SK-MEL-5 (cell line): ENCODE measurements around the gene TGM6. TPM values are rescaled to one million over a fixed set of nuclear protein-coding genes. Genes with fewer than 3 reads are reported as not detected.
A peak's percentile ranks its signal among the peaks of the same experiment; 100 is the strongest.

Experiments used
- DNase-seq: peaks from one replicate; pipeline ENCODE4 v3.0.0-alpha.2; 2016; ENCODE audit warnings: low read depth, low spot score
- in situ Hi-C: cut with HindIII; loops from 2 replicates; pipeline ENCODE4 v1.10.0; 2016; ENCODE audit warnings: low sequenced_read_pairs, high pct_unique_total_duplicates, low pct_unique_long_range_greater_than_20kb
- total RNA-seq: library from RNA; depleted of rRNA; stranded (reverse); fragments of >200 nt; shearing (Covaris generic); gene quantifications from 2 replicates; pipeline ENCODE4 v1.2.3, GENCODE V29; 2014

The TGM6 gene
- total RNA-seq, 1 experiment from 2014 or later: not detected

DNA sequence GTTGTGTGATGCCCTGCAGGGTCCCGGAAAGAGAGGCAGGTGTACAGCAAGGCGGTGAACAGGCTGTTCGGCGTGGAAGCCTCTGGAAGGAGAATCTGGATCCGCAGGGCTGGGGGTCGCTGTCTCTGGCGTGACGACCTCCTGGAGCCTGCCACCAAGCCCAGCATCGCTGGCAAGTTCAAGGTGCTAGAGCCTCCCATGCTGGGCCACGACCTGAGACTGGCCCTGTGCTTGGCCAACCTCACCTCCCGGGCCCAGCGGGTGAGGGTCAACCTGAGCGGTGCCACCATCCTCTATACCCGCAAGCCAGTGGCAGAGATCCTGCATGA, 36.5 kb downstream of the TGM6 start:
- in situ Hi-C loops: no loop called here
- no peak for DNase-seq

DNA sequence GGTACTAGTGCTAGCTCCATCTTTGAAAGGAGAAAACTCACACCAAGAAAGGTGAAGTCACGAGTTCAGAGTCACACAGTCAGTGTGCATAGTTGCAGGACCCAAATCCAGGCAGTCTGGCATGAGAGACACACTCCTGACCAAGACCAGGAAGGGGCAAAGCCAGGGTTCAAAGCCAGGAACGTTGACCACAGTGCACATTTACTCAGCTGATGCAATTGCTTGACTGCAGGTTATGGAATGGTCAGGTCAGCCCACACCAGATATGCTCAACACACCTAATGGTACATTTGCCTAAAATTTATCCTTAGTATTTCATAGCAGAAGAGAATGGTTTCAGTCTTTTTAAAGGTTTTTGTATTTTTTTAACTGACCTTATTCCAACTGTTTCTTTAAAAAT, 37.7 kb downstream of the TGM6 start:
- no peak for DNase-seq
- in situ Hi-C loops: no loop called here

DNA sequence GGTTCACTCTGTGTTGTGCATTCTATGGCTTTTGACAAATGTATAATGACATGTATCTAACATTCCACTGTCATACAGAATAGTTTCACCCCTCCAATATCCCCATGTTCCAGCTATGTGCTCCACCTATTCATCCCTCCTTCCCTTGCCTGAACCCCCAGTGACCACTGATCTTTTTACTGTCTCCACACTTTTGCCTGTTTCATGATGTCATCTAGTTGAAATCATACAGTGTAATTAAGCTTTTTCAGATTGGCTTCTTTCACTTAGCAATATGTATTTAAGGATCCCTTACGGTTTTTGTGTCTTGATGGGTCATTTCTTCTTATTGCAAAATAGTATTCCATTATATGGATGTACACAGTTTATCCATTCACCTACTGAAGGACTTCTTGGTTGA, 39.8 kb downstream of the TGM6 start:
- in situ Hi-C loops: no loop called here

DNA sequence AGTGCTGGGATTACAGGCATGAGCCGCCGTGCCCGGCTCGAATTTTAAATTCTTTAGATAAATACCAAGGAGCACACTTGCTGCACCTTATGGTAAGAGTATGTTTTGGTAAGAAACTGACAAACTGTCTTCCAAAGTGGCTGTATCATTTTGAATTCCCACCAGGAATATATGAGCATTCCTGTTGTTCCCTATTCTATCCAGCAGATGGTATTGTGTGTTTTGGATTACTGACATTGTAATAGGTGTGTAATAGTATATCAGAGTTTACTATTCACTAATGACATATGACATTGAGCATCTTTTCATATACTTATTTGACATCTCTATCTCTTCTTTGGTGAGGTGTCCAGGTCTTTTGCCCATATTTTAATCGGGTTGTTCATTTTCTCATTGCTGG, 40.5 kb downstream of the TGM6 start:
- peak; percentile 47 for DNase-seq
- in situ Hi-C loops: no loop called here

More for the DNA sequence above, 39.8 kb downstream of the TGM6 start:
- no peak for DNase-seq

DNA sequence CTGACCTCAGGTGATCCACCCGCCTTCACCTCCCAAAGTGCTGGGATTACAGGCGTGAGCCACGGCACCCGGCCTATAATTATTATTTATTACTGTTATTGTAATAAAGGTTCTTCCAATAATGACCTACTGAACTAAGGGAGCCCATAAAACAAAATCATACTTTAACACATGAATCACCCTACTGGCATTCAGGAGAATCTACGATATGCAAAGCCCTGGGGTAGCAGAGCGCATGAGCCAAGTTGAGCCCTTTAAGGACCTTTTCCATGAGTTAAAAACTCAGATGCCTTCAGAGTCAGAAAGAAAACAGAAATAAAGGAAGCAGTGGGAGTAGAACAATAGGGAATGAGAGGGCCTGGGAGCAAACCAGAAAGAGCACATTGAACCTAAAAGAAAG, 48.4 kb downstream of the TGM6 start:
- DNase-seq: no peak
- in situ Hi-C loops: no loop called here

DNA sequence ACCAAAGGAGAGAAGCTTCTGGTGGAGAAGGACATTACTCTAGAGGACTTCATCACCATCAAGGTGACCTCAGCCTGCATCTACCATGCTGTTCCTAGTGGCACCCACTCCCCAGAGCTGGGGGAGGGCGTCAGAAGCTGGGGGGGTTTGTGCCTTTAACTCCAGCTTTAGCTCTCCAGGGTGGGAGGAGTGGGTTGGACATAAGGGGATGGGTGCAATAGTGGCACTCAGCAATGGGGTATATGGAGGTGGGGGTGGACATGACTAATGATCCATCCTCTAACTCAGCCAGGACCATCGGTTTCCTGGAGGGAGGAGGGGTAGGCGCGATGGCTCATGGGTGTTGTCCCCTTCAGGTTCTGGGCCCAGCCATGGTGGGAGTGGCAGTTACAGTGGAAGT, 49.8 kb downstream of the TGM6 start:
- in situ Hi-C loops: no loop called here
- DNase-seq: no peak

DNA sequence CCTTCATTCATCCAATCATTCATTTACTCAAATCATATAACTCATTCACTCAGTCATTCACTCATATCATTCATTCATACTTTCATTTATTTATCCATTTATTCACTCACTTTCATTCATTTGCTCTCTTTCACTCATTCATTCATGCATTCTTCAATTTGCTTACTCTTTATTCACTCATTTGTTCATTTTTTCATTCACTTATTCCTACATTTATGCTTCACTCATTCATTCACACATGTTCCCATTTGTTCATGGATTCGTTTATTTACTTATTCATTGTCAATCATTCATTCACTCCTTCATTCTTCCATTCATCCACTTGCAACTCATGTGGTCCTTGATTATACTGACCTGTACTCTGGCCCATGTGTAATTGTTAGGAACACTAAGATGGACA, 50.5 kb downstream of the TGM6 start:
- in situ Hi-C loops: no loop called here
- DNase-seq: no peak

DNA sequence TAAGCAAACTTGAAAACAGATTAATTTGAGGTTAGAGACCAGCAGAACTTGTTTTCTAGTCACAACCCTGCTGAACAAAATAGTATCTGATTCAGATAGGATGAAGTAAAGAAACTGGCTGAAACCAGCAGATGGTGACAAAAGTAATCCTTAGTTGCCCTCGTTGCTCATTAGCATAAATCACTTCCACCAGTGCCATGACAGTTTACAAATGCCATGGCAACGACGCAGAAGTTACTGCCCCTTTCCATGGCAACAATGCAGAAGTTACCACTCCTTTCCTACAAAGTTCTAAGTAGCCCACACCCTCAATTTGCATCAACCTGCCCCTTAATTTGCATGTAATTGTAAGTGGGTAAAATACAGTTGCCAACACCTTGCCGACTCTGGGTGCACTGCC, 66.1 kb downstream of the TGM6 start:
- in situ Hi-C loops: no loop called here
- DNase-seq: peak; percentile 15

DNA sequence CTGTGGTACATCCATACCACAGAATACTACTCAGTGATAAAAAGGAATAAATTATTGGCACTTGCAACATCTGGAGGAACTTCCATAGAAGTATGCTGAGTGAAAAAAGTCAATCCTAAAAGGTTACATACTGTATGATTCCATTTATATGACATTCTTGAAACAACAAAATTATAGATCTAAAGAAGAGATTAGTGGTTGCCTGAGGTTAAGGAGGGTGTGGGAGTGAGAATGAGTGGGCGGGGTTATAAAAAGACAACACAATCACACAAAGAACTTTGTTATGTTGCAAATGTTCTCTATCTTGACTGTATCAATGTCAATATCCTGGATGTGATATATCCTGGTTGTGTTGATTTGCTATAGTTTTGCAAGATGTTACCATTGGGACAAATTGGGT, 68.7 kb downstream of the TGM6 start:
- DNase-seq: no peak
- in situ Hi-C loops: no loop called here

DNA sequence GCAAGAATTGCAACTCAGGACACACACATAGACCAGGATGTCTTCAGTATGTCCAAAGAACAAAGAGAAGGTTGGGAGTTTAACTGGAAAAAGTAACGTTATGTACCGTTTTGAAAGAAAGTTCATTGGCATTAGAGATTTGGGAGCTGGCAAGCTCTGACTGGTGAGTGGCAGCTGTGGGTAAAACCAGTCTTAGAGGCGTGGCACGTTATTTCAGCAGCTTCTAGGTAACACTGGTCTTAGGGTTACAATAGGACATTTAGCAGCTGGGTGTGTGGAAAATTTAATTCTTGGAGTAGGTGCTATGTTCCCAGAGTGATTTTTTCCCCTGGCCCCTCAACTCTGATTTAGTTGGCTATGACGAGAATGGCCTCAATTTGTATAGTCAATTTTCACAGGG, 70.7 kb downstream of the TGM6 start:
- in situ Hi-C loops: no loop called here
- DNase-seq: no peak

DNA sequence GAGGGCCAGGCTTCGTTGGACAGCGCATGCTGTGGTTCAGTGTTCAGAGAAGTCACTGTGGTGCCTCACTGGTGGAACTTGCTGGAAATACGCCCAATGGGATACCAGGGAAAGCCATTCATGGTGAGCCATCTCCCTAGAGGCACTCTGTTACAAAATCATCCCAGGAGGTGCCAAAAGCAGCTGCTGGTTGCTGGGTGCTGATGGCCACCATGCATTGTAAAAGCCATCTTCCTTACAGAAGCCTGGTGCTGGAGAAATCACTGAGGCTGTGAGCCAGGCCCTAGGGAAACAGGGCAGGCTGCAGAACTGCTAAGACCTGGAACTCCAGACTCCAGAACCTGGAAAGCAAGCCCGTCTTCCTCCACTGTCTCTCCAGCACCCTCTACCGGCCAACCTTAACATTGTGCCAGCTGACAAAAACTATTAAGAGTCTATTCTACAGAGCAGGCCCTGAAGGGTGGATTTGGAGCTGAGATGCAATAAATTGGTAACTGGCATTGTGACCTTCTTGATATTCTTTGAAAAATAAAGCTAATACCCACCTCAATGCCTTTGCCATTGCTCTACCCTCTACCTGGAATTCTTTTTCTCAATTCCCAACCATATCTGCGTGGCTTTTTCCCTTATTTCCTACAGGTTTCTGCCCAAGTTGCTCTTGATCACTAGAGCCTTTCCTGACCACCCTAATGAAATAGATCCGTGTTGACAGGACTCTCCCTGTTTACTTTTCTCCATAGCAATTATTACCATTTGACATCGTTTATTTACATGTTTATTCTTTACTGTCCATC, 71.4 kb downstream of the TGM6 start:
- in situ Hi-C loops: no loop called here
- peak; percentile 89 for DNase-seq

DNA sequence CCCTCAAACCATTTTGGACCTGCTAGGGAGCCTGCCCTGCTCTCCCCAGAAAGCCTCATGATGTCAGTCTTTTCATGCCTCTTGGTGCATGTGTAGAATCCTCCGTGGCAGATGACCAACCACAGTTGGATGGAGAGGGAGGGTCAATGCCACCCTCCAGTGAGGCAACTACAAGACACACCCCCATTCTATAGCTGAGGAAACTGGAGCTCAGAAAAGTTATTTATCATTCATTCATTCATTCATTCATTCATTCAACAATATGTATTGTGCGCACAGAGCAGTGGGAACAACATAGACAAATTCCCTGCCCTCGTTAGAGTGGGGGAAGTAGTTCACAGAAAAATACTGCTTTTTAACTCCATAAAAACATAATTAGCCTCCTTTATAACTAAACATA, 73.1 kb downstream of the TGM6 start:
- no peak for DNase-seq
- in situ Hi-C loops: no loop called here

DNA sequence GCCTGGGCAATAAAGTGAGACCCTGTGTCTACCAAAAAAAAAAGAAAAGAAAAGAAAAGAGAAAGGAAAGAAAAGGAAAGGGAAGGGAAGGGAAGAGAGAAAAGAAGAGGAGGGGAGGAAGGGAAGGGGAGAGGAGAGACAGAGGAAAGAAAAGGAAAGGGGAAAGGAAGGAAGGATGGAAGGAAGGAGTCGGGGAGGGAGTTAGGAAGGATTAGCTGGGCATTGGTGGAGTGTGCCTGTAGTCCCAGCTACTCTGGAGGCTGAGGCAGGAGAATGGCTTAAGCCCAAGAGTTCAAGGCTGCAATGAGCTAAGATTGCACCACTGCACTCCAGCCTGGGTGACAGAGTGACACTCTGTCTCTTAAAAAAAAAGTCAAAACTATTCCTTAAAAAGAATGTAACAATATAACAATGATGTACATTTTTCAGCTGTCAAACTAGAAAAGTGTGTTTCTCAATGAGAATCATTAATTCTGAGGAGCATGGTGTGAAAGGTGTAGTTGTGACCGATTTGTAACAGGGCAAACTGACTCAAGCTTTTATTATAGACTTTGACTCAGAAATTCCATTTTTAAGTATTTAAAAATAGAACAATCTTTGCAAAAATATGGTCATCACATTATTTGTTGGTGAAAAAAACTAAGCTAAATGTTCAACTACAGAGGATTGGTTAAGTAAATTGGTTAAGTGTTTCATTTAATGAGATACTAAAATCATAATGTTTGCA, 75.2 kb downstream of the TGM6 start:
- in situ Hi-C loops: no loop called here
- no peak for DNase-seq

DNA sequence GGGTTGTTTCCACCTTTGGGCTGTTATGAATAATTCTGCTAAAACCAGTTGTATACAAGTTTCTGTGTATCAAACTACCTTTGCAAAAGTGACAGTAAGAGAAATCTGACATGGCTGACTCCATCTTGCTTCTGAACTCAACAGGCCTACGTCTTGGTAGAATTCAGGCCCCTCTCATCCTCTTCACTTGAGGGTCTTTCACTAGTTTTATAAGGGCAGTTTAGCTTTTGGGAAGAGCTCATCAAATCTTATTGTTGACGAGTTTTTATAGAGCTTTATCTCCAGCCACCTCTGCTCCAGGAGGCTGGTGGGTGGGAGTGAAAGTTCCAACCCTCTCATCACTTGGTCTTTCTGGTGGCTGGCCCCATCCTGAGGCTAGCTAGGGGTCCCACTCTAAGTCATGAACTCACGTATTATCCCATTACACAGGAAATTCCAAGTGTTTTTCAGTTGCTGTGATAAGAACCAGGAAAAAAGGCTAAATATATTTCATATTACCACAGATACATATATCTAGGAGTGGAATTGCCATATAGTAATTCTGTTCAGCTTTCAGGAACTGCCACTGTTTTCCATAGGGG, 78.3 kb downstream of the TGM6 start:
- DNase-seq: no peak
- in situ Hi-C loops: no loop called here

DNA sequence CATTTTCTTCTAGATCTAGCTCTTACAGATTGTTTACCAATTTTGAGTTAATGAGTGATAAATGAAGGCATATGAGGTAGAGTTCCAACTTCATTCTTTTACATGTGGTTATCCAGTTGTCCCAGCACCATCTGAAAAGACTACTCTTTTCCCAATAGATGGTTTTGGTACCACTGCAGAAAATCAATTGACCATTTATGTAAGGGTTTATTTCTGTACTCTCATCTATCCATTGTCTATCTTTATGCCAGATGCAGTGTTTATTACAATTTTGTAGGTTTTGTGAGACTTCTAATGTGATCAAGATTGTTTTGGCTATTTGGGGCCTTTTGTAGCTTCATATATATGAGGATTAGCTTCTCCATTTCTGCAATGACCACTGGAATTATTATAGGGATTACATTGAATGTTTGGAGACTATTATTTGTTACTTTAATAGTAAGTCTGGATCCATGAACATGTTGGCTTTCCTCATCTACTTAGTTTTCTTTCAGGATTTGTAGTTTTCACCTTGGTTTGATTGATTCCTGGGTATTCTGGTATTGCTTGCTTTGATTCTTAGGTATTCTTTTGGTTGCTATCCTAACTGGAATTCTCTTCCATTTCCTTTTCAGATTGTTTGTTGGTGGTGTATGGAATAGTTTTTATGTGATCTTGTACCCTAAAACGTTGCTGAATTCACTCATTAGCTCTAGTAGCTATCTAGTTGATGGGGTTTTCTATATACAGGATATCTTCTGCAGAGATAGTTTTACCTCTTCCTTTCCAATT, 79.5 kb downstream of the TGM6 start:
- DNase-seq: no peak
- in situ Hi-C loops: no loop called here

DNA sequence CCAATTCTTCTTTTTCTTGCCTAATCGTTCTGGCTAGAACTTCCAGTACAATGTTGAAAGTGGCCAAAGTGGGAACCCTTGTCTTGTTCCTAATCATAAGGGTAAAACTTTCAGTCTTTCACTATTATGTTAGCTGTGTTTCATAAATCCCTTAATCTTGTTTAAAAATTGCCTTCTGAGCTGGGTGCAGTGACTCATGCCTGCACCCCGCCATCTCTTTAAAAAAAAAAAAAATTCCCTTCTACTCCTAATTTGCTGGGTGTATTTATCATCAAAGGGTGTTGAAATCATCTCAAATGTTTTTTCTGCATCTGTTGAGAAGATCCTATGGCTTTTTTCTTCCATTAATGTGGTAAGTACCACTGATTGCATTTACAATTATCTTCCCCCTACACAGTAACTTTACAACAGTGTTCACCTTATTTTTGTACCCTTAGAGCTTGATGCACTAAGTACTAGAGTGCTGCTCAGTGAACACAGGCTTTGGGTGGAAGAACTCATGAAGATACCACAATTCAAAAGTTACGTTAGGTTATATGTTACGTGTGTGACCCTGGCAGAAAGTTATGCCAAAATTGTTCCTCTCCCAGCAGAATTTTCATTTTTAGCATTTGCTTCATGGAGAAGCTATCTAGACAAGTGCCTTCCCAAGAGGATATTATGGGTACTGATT, 80.2 kb downstream of the TGM6 start:
- in situ Hi-C loops: no loop called here
- DNase-seq: no peak

DNA sequence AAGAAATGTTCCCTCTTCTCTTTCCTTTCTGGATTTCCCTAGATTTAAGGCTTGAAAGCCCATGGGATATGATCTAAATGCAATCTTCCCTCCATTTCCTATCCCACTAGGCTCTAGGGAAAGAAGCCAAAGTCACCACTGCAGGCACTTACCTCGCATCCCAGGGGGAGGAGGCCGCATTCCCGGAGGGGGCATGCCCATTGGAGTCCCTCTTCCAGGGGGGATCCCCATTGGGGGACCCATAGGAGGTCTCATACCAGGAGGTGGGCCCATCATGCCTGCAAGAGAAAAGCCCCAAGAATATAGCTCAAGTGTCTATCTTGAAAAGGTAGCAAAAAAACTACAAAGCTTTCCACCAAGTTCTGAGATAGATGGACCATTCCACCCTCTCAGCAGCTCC, 81.8 kb downstream of the TGM6 start:
- DNase-seq: no peak
- in situ Hi-C loops: no loop called here
